ENCODE measurements around the gene IWS1. TPM values are rescaled to one million over a fixed set of nuclear protein-coding genes. Genes with fewer than 3 reads are reported as not detected.
"Not testable (repeated sequence)": the region's sequence is repeated elsewhere in the genome, so short reads cannot be mapped to it uniquely, and the experiment has no call there.

Gene IWS1
- total RNA-seq, 1 donor from 2014 or later: 40.8 TPM

DNA sequence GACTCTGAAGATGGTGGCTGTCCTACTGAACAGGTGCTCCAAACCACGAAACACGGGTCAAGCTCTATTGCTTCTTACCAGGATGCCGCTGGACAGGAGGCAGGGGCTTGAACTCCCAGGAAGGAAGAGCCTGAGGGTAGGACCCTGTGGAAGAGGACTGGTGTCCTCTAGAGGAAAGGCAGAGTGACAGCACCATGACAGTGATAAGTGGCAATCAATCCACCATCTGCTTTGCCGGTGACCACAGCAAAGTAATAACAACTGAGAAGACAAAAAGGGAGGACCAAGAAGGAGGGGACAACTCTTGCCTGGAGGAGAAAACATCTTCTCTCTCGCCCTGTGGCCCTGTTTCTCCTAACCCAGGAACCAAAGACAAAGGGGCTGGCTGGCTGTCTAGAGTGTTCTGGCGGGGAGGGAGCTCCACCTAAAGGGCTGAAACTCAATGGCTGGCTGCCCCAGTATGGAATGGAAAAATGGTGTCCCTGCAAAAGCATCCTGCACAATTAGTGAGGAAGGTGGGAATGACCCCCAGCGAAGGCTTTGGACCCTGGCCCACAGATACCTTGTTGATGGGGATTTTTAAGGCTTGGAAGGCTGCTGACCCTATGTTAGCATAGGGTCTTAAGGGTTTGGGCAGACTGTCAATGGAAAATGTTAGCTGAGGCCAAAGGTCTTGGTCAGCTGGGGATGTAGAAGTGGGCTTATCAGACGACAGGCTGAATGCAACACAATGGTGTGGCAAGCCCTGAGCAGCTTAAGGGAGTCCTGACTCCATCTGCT is 72.7 kb downstream of the IWS1 start:
- Histone ChIP-seq H3K27me3 (ENCODE audit: control insufficient read depth, insufficient read depth, low read length) (no peaks in the 10 kb centered on the region), H3K4me3 (ENCODE audit: low read depth, low read length) (no peak overlapping the region), H3K36me3 (ENCODE audit: control insufficient read depth, insufficient read depth, low read length) (no peaks in the 10 kb centered on the region)
- peak; percentile 30 for TF ChIP-seq CTCF (IDR thresholded peaks at IDR 0.05; ENCODE audit: insufficient read depth, low read length, severe bottlenecking)
- FAIRE-seq (no peak), DNase-seq (ENCODE audit: low read depth) (no peak)

DNA sequence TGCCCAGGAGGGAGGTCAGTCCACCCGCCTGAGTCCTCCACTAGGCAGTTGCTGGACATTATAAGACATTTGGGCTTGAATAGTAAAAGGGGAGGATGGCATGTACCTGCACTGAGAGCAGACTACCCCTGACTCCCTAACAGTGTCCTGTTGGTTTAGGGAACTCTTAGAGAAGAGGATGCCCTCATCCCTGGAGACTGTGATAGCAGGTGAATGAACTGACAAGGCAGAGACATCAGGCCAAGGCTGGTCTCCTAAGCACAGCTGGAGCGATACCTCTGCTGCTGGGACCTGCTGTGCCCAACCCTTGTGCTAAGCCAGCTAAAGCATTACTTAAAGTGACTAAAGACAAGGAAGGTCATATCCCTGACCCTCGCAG is 73.3 kb downstream of the IWS1 start:
- DNase-seq (ENCODE audit: low read depth) (no peak), FAIRE-seq (no peak)
- no peak for TF ChIP-seq CTCF (IDR thresholded peaks at IDR 0.05; ENCODE audit: insufficient read depth, low read length, severe bottlenecking)
- Histone ChIP-seq H3K36me3 (ENCODE audit: control insufficient read depth, insufficient read depth, low read length) (no peaks in the 10 kb centered on the region), H3K27me3 (ENCODE audit: control insufficient read depth, insufficient read depth, low read length) (no peaks in the 10 kb centered on the region), H3K4me3 (ENCODE audit: low read depth, low read length) (no peak overlapping the region)

DNA sequence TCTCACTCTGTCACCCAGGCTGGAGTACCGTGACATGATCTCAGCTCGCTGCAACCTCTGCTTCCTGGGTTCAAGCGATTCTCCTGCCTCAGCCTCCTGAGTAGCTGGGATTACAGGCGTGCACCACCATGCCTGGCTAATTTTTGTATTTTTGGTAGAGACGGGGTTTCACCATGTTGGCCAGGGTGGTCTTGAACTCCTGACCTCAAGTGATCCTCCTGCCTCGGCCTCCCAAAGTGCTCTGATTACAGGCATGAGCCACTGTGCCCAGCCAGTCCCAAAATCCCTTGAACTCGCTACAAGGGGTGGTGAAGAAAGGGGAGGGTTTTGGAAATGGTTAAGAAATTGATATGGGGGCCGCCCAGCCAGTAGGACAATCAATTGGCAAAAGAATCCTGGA is 73.9 kb downstream of the IWS1 start:
- H3K36me3 ChIP-seq (ENCODE audit: control insufficient read depth, insufficient read depth, low read length); H3K27me3 ChIP-seq (ENCODE audit: control insufficient read depth, insufficient read depth, low read length); H3K4me3 ChIP-seq (ENCODE audit: low read depth, low read length); DNase-seq (ENCODE audit: low read depth); FAIRE-seq: not testable (repeated sequence)

DNA sequence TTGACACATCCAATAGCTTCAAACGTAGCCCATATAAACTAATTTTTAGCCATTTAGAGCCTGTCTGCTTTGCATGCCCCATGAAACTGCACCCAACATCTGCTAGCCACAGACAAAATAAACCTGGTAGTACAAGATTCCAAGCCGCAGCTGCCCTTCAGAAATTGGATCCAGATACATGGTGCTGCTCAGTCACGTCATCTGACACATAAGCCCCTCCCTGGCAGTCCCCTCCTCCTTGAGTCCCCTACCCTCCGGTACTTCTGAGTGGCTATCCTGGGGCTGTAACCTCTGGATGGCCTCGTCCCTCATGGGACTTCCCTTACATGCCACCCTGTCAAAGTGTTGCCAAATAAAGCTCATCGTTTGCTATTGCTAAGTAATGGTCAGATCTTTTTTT is 74.3 kb downstream of the IWS1 start:
- DNase-seq (ENCODE audit: low read depth) (no peak), FAIRE-seq (no peak)
- H3K36me3 ChIP-seq (ENCODE audit: control insufficient read depth, insufficient read depth, low read length): no peaks in the 10 kb centered on the region
- no peak for TF ChIP-seq CTCF (IDR thresholded peaks at IDR 0.05; ENCODE audit: insufficient read depth, low read length, severe bottlenecking)
- no peaks in the 10 kb centered on the region for H3K27me3 ChIP-seq (ENCODE audit: control insufficient read depth, insufficient read depth, low read length)
- H3K4me3 ChIP-seq (ENCODE audit: low read depth, low read length): no peak overlapping the region

DNA sequence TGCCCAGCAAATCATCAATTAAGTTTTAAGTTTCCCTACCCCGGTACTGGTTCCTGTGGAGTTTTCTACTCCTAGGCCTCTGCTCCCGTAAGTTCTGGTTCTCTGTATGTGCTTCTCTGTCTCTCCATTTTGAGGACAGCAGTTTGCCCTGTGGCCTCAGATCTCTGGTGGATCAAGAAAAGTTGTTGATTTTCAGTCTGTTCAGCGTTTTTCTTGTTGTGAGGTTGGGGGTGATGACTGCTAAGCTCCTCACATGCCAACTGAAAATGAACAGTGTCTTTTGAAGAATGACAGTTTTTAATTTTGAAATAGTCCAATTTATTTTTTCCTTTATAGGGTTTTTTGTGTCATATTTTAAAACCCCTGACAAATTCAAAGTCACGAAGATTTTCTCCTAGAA is 76.4 kb downstream of the IWS1 start:
- H3K36me3 ChIP-seq (ENCODE audit: control insufficient read depth, insufficient read depth, low read length): no peaks in the 10 kb centered on the region
- FAIRE-seq (no peak), DNase-seq (ENCODE audit: low read depth) (no peak)
- H3K4me3 ChIP-seq (ENCODE audit: low read depth, low read length): no peak overlapping the region
- no peaks in the 10 kb centered on the region for H3K27me3 ChIP-seq (ENCODE audit: control insufficient read depth, insufficient read depth, low read length)
- TF ChIP-seq CTCF (IDR thresholded peaks at IDR 0.05; ENCODE audit: insufficient read depth, low read length, severe bottlenecking): no peak

GRCh38 chr2:127449414-127449813 is 76.9 kb downstream of the IWS1 start:
- DNase-seq (ENCODE audit: low read depth): no peak

More at GRCh38 chr2:127449414-127449813, 76.9 kb downstream of the IWS1 start:
- no peak for TF ChIP-seq CTCF (IDR thresholded peaks at IDR 0.05; ENCODE audit: insufficient read depth, low read length, severe bottlenecking)
- no peak for FAIRE-seq
- Histone ChIP-seq H3K4me3 (ENCODE audit: low read depth, low read length) (no peak overlapping the region), H3K27me3 (ENCODE audit: control insufficient read depth, insufficient read depth, low read length) (no peaks in the 10 kb centered on the region), H3K36me3 (ENCODE audit: control insufficient read depth, insufficient read depth, low read length) (no peaks in the 10 kb centered on the region)

All from bronchial epithelial cell (primary cell).